Adrenal gland (tissue), 5 donors: ENCODE results near the gene RANBP9.

Source experiments
- POLR2A ChIP-seq, 2 donors: fragments of 450-650 bp; IDR thresholded peaks; one replicate each; pipeline ENCODE4 v1.6.1; 2017; ENCODE audit warnings: antibody characterized with exemption in 2 of 2, mild to moderate bottlenecking in 2 of 2, moderate library complexity in 1 of 2
- TF ChIP-seq, protein P1 (sequence below), 6 experiments: fragments of 450-650 bp in 4 of 6; fragments of 200-600 bp in 2 of 6; sonication (generic) in 1 of 6; IDR thresholded peaks; 1 replicate in 5 of 6; 2 replicates in 1 of 6; pipeline versions ENCODE4 v1.5.1 to v1.8.0; 2016 to 2021; ENCODE audit warnings: antibody characterized with exemption in 6 of 6, mild to moderate bottlenecking in 2 of 6, moderate library complexity in 1 of 6
- donor health status: DM: no; HTN: no; CAD: no.

GRCh38 chr6:13683038-13683437, 28.6 kb downstream of the RANBP9 start:
- TF ChIP-seq, protein P1, sequence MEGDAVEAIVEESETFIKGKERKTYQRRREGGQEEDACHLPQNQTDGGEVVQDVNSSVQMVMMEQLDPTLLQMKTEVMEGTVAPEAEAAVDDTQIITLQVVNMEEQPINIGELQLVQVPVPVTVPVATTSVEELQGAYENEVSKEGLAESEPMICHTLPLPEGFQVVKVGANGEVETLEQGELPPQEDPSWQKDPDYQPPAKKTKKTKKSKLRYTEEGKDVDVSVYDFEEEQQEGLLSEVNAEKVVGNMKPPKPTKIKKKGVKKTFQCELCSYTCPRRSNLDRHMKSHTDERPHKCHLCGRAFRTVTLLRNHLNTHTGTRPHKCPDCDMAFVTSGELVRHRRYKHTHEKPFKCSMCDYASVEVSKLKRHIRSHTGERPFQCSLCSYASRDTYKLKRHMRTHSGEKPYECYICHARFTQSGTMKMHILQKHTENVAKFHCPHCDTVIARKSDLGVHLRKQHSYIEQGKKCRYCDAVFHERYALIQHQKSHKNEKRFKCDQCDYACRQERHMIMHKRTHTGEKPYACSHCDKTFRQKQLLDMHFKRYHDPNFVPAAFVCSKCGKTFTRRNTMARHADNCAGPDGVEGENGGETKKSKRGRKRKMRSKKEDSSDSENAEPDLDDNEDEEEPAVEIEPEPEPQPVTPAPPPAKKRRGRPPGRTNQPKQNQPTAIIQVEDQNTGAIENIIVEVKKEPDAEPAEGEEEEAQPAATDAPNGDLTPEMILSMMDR (IDR thresholded peaks at IDR 0.05), result no peak
- no peak for TF ChIP-seq POLR2A (IDR thresholded peaks at IDR 0.05)
